IMR-90 (cell line): ENCODE measurements around the gene UCK2. TPM values are rescaled to one million over a fixed set of nuclear protein-coding genes. Genes with fewer than 3 reads are reported as not detected.

Experiments
- ATAC-seq: fragments of 200-7000 bp; cut with Tn5 transposase; 2 replicates; pipeline ENCODE4 v1.9.1; 2020; ENCODE audit warnings: low read depth, mild to moderate bottlenecking, moderate library complexity
- BruUV-seq: library from RNA; stranded (reverse); fragments of 400-500 nt; replicated peaks from 2 replicates; lab custom pipeline; 2021; lab: Mats Ljungman, UMichigan
- CTCF ChIA-PET: fragments of 300-600 bp; formaldehyde crosslinking; extraction: SDS; loops from one replicate; lab custom pipeline; 2021; ENCODE audit warnings: antibody characterized with exemption; lab: Yijun Ruan, JAX
- POLR2A ChIA-PET: fragments of 300-600 bp; sonication (Branson Sonifier 250); formaldehyde crosslinking; loops from one replicate; lab custom pipeline; 2022; ENCODE audit warnings: antibody characterized with exemption; ENCODE audit not compliant: unreplicated experiment; lab: Charles Lee
- DNase-seq: peaks from one replicate; pipeline ENCODE4 v3.0.0; 2013
- H2AFZ ChIP-seq: replicated peaks from 2 replicates; pipeline ENCODE3; 2013; ENCODE audit warnings: low read length, mild to moderate bottlenecking; ENCODE audit not compliant: poor library complexity
- H2AK5ac ChIP-seq: 2 replicates; pipeline ENCODE4 v1.6.1; 2013; ENCODE audit warnings: low read depth, low read length, inconsistent platforms
- H2AK9ac ChIP-seq: replicated peaks from 2 replicates; pipeline ENCODE3; 2013; ENCODE audit warnings: mild to moderate bottlenecking, low read depth, low read length, moderate library complexity; ENCODE audit not compliant: poor library complexity
- H2BK120ac ChIP-seq: 2 replicates; pipeline ENCODE4 v1.6.1; 2013; ENCODE audit warnings: low read depth, low read length, inconsistent platforms
- H2BK15ac ChIP-seq: 3 replicates; pipeline ENCODE4 v1.6.1; 2013; ENCODE audit warnings: low read depth, low read length, inconsistent platforms
- H2BK20ac ChIP-seq: 2 replicates; pipeline ENCODE4 v1.6.1; 2013; ENCODE audit warnings: low read depth, mild to moderate bottlenecking, inconsistent platforms, low read length, moderate library complexity
- H2BK5ac ChIP-seq: 2 replicates; pipeline ENCODE4 v1.6.1; 2013; ENCODE audit warnings: mild to moderate bottlenecking, low read depth, low read length, inconsistent platforms; ENCODE audit not compliant: poor library complexity, severe bottlenecking
- H3K14ac ChIP-seq: replicated peaks from 2 replicates; pipeline ENCODE4 v1.6.1; 2013; ENCODE audit warnings: low read depth, low read length, inconsistent platforms
- H3K18ac ChIP-seq: 2 replicates; pipeline ENCODE4 v1.6.1; 2013; ENCODE audit warnings: low read depth, low read length, control low read depth
- H3K23ac ChIP-seq: 2 replicates; pipeline ENCODE4 v1.6.1; 2013; ENCODE audit warnings: low read depth, low read length, inconsistent platforms
- H3K27ac ChIP-seq: 2 replicates; pipeline ENCODE4 v1.5.1; 2013; ENCODE audit warnings: mild to moderate bottlenecking, control low read depth, low read length; ENCODE audit not compliant: insufficient read depth
- H3K27me3 ChIP-seq: 2 replicates; pipeline ENCODE4 v1.6.1; 2013; ENCODE audit warnings: low read length; ENCODE audit not compliant: control insufficient read depth, insufficient read depth
- H3K36me3 ChIP-seq: 2 replicates; pipeline ENCODE4 v1.6.1; 2013; ENCODE audit warnings: low read length, mixed read lengths; ENCODE audit not compliant: control insufficient read depth, insufficient read depth
- H3K4ac ChIP-seq: 2 replicates; pipeline ENCODE4 v1.6.1; 2013; ENCODE audit warnings: low read depth, low read length, inconsistent platforms
- H3K4me1 ChIP-seq: 2 replicates; pipeline ENCODE4 v1.6.1; 2013; ENCODE audit warnings: low read length, mixed read lengths; ENCODE audit not compliant: control insufficient read depth, insufficient read depth
- H3K4me2 ChIP-seq: 2 replicates; pipeline ENCODE4 v1.6.1; 2013; ENCODE audit warnings: low read depth, mild to moderate bottlenecking, control low read depth, low read length, moderate library complexity
- H3K4me3 ChIP-seq: 2 replicates; pipeline ENCODE4 v1.5.1; 2013; ENCODE audit warnings: low read depth, mild to moderate bottlenecking, control low read depth, low read length, moderate library complexity; ENCODE audit not compliant: insufficient read depth
- H3K56ac ChIP-seq: 2 replicates; pipeline ENCODE4 v1.6.1; 2013; ENCODE audit warnings: low read length, inconsistent platforms; ENCODE audit not compliant: insufficient read depth; ENCODE audit errors: extremely low read depth
- H3K79me1 ChIP-seq, 2 experiments: 2 replicates each; pipeline ENCODE4 v1.6.1; 2013; ENCODE audit warnings: low read length in 2 of 2, inconsistent platforms in 1 of 2, low read depth in 1 of 2
- H3K9ac ChIP-seq: 2 replicates; pipeline ENCODE4 v1.6.1; 2013; ENCODE audit warnings: low read depth, low read length, control low read depth
- H3K9me1 ChIP-seq: 2 replicates; pipeline ENCODE4 v1.6.1; 2013; ENCODE audit warnings: low read length, inconsistent platforms; ENCODE audit not compliant: insufficient read depth
- H3K9me3 ChIP-seq: 2 replicates; pipeline ENCODE4 v1.6.1; 2013; ENCODE audit warnings: low read length; ENCODE audit not compliant: control insufficient read depth, insufficient read depth
- H4K20me1 ChIP-seq: 2 replicates; pipeline ENCODE4 v1.6.1; 2013; ENCODE audit warnings: low read length, inconsistent platforms; ENCODE audit not compliant: insufficient read depth
- H4K5ac ChIP-seq: 2 replicates; pipeline ENCODE4 v1.6.1; 2013; ENCODE audit warnings: mild to moderate bottlenecking, low read depth, low read length, control low read depth
- H4K8ac ChIP-seq, 2 experiments: 2 replicates each; pipeline ENCODE4 v1.6.1; 2013; ENCODE audit warnings: low read depth in 2 of 2, low read length in 2 of 2, control low read depth in 1 of 2, inconsistent platforms in 1 of 2
- H4K91ac ChIP-seq: 2 replicates; pipeline ENCODE4 v1.6.1; 2013; ENCODE audit warnings: low read depth, low read length, inconsistent platforms; ENCODE audit not compliant: insufficient read depth
- CTCF ChIP-seq: conservative IDR thresholded peaks from 2 replicates; pipeline ENCODE4 v1.5.1; 2012; ENCODE audit warnings: mild to moderate bottlenecking, low read depth, low read length, improper control_type of control experiment
- FOS ChIP-seq: fragments of 150-350 bp; IDR thresholded peaks from 2 replicates; pipeline ENCODE4 v1.6.1; 2016; ENCODE audit warnings: low read depth, low read length
- RAD21 ChIP-seq: IDR thresholded peaks from 2 replicates; pipeline ENCODE4 v1.6.1; 2012; ENCODE audit warnings: low read length, improper control_type of control experiment
- RCOR1 ChIP-seq: IDR thresholded peaks from 2 replicates; pipeline ENCODE4 v1.6.1; 2012; ENCODE audit warnings: mild to moderate bottlenecking, low read length, improper control_type of control experiment; ENCODE audit not compliant: insufficient replicate concordance
- WGBS, 2 experiments: methylation state at CpG; one replicate each; pipeline versions ENCODE4 v1.1.5 to v1.1.7; 2013; ENCODE audit warnings: missing lambda C conversion rate in 2 of 2; ENCODE audit not compliant: insufficient read length in 1 of 2; ENCODE audit errors: extremely low coverage in 2 of 2; 5-methylcytosine and 5-hydroxymethylcytosine counted together
- dilution Hi-C: fragments of 300-500 bp; cut with HindIII; formaldehyde crosslinking; loops from one replicate; pipeline ENCODE4 v1.14.3; 2018; ENCODE audit warnings: low sequenced_read_pairs; ENCODE audit not compliant: unreplicated experiment
- in situ Hi-C: fragments of 300-500 bp; cut with MboI; formaldehyde crosslinking; loops from 3 replicates; pipeline ENCODE4 v1.14.3; 2019; ENCODE audit warnings: low sequenced_read_pairs, inconsistent platforms, mixed read lengths
- intact Hi-C: fragments of 100-400 bp; cut with micrococcal nuclease; formaldehyde crosslinking; loops from 2 replicates; pipeline ENCODE4 v1.10.0; 2022
- polyA plus RNA-seq, 3 experiments: library from polyadenylated mRNA; depleted of rRNA; stranded (reverse); fragments of >200 nt; gene quantifications; 2 replicates each; pipeline ENCODE4 v1.2.3, GENCODE V29; 2012; ENCODE audit warnings: low replicate concordance in 1 of 3
- total RNA-seq: library from RNA; depleted of rRNA; stranded (reverse); fragments of >200 nt; gene quantifications from 2 replicates; pipeline ENCODE4 v1.2.3, GENCODE V29; 2012

Gene UCK2
- total and polyA plus RNA-seq, 2 of the 4 experiments (the other 2 are of a cell fraction) = 83.0 to 87.8 TPM

- Histone ChIP-seq H3K9me3 (no peaks in the 10 kb centered on the region), H3K18ac (no peak overlapping the region), H3K4me1 (no peaks in the 10 kb centered on the region), H3K9me1 (no peaks in the 10 kb centered on the region), H3K36me3 (no peaks in the 10 kb centered on the region), H4K5ac (no peak overlapping the region), H4K91ac (no peak overlapping the region), H3K56ac (no peak overlapping the region), H4K8ac (no peak overlapping the region), H3K27me3 (no peaks in the 10 kb centered on the region), H3K9ac (no peak overlapping the region), H2BK15ac (no peak overlapping the region), H2AK9ac (no peak overlapping the region), H2AK5ac (no peak overlapping the region), H2BK5ac (no peak overlapping the region), H3K4me3 (no peak overlapping the region), H3K14ac (no peak overlapping the region), H2BK120ac (no peak overlapping the region), H3K23ac (no peak overlapping the region), H2BK20ac (no peak overlapping the region), H3K4me2 (no peak overlapping the region), H3K4ac (no peak overlapping the region), H4K20me1 (no peaks in the 10 kb centered on the region), H2AFZ (no peak overlapping the region), H3K27ac (no peak overlapping the region), H3K79me1 (peaks cover 3 to 9% of the 10 kb centered on the region in 2 experiments; a peak in 3 of 4 replicates)
- intact Hi-C loops = loop anchor here (10.0 kb wide), 1 partner anchor 189 kb away; the partner anchor contains the start of gene MGST3
- dilution Hi-C loops = no loop called here
- no TSS peak for BruUV-seq
- in situ Hi-C loops = loop anchor here (5.0 kb wide), 1 partner anchor 52 kb away; no protein-coding TSS in a partner anchor
- ChIA-PET POLR2A (no interaction called here), CTCF (no interaction called here)
- ATAC-seq (no peak), DNase-seq (no peak)
- no CpG with 5 or more reads among the region's 1 CpG for WGBS, 2 experiments
- TF ChIP-seq RAD21 (no peak), CTCF (no peak), RCOR1 (no peak), FOS (no peak)
Observed at GRCh38 chr1:165824269-165824643, 3.2 kb upstream of the UCK2 start.
